Measurements from ENCODE around the gene INSRR.
A peak's percentile ranks its signal among the peaks of the same experiment; 100 is the strongest.

Gene INSRR

GRCh38 chr1:156815307-156815826, 43.5 kb downstream of the INSRR start:
- Histone ChIP-seq H3K36me3 (ENCODE audit: control insufficient read depth in 2 of 2, insufficient read depth in 2 of 2, low read length in 2 of 2) (no peaks in the 10 kb centered on the region), H3K27ac (ENCODE audit: low read depth in 2 of 2, low read length in 2 of 2) (peak overlapping the region; percentile 69 to 84), H3K9ac (ENCODE audit: low read depth in 1 of 2, low read length in 2 of 2) (peak overlapping the region; percentile 15 to 60), H3K9me3 (ENCODE audit: control insufficient read depth in 2 of 2, low read length in 2 of 2) (no peaks in the 10 kb centered on the region), H3K4me3 (ENCODE audit: low read length in 2 of 2) (peak overlapping the region; percentile 24 to 57), H3K27me3 (ENCODE audit: control insufficient read depth in 2 of 2, insufficient read depth in 2 of 2, low read length in 2 of 2) (no peaks in the 10 kb centered on the region), H3K4me1 (ENCODE audit: control insufficient read depth in 2 of 2, insufficient read depth in 2 of 2, low read length in 2 of 2) (peaks cover 16 to 18% of the 10 kb centered on the region in 2 donors)

GRCh38 chr1:156814571-156815260, 44.2 kb downstream of the INSRR start:
- Histone ChIP-seq H3K27me3 (ENCODE audit: control insufficient read depth in 2 of 2, insufficient read depth in 2 of 2, low read length in 2 of 2) (no peaks in the 10 kb centered on the region), H3K27ac (ENCODE audit: low read depth in 2 of 2, low read length in 2 of 2) (peak overlapping the region in 1 of 2 donors; percentile 84), H3K4me1 (ENCODE audit: control insufficient read depth in 2 of 2, insufficient read depth in 2 of 2, low read length in 2 of 2) (peaks cover 16 to 18% of the 10 kb centered on the region in 2 donors), H3K36me3 (ENCODE audit: control insufficient read depth in 2 of 2, insufficient read depth in 2 of 2, low read length in 2 of 2) (no peaks in the 10 kb centered on the region), H3K9ac (ENCODE audit: low read depth in 1 of 2, low read length in 2 of 2) (peak overlapping the region; percentile 56 to 57), H3K4me3 (ENCODE audit: low read length in 2 of 2) (peak overlapping the region in 1 of 2 donors; percentile 74), H3K9me3 (ENCODE audit: control insufficient read depth in 2 of 2, low read length in 2 of 2) (no peaks in the 10 kb centered on the region)

GRCh38 chr1:156813750-156814570, 45.0 kb downstream of the INSRR start:
- Histone ChIP-seq H3K9me3 (ENCODE audit: control insufficient read depth in 2 of 2, low read length in 2 of 2) (no peaks in the 10 kb centered on the region), H3K4me1 (ENCODE audit: control insufficient read depth in 2 of 2, insufficient read depth in 2 of 2, low read length in 2 of 2) (peaks cover 16 to 18% of the 10 kb centered on the region in 2 donors), H3K9ac (ENCODE audit: low read depth in 1 of 2, low read length in 2 of 2) (peak overlapping the region; percentile 56 to 57), H3K27ac (ENCODE audit: low read depth in 2 of 2, low read length in 2 of 2) (peak overlapping the region in 1 of 2 donors; percentile 84), H3K27me3 (ENCODE audit: control insufficient read depth in 2 of 2, insufficient read depth in 2 of 2, low read length in 2 of 2) (no peaks in the 10 kb centered on the region), H3K4me3 (ENCODE audit: low read length in 2 of 2) (peak overlapping the region; percentile 62 to 74), H3K36me3 (ENCODE audit: control insufficient read depth in 2 of 2, insufficient read depth in 2 of 2, low read length in 2 of 2) (no peaks in the 10 kb centered on the region)

- Histone ChIP-seq H3K9me3 (ENCODE audit: control insufficient read depth in 2 of 2, low read length in 2 of 2) (no peaks in the 10 kb centered on the region), H3K27me3 (ENCODE audit: control insufficient read depth in 2 of 2, insufficient read depth in 2 of 2, low read length in 2 of 2) (no peaks in the 10 kb centered on the region), H3K9ac (ENCODE audit: low read depth in 1 of 2, low read length in 2 of 2) (peak overlapping the region; percentile 56 to 57), H3K4me1 (ENCODE audit: control insufficient read depth in 2 of 2, insufficient read depth in 2 of 2, low read length in 2 of 2) (peaks cover 16 to 18% of the 10 kb centered on the region in 2 donors), H3K36me3 (ENCODE audit: control insufficient read depth in 2 of 2, insufficient read depth in 2 of 2, low read length in 2 of 2) (no peaks in the 10 kb centered on the region), H3K27ac (ENCODE audit: low read depth in 2 of 2, low read length in 2 of 2) (no peak overlapping the region), H3K4me3 (ENCODE audit: low read length in 2 of 2) (peak overlapping the region; percentile 62 to 74)
These were observed 45.6 kb downstream of the INSRR start for GRCh38 chr1:156813298-156813697.

- H3K9me3 ChIP-seq (ENCODE audit: control insufficient read depth in 2 of 2, low read length in 2 of 2): no peaks in the 10 kb centered on the region
- H3K4me3 ChIP-seq (ENCODE audit: low read length in 2 of 2): no peak overlapping the region
- no peaks in the 10 kb centered on the region for H3K36me3 ChIP-seq (ENCODE audit: control insufficient read depth in 2 of 2, insufficient read depth in 2 of 2, low read length in 2 of 2)
- H3K27ac ChIP-seq (ENCODE audit: low read depth in 2 of 2, low read length in 2 of 2): no peak overlapping the region
- peaks cover 16 to 18% of the 10 kb centered on the region in 2 donors for H3K4me1 ChIP-seq (ENCODE audit: control insufficient read depth in 2 of 2, insufficient read depth in 2 of 2, low read length in 2 of 2)
- no peaks in the 10 kb centered on the region for H3K27me3 ChIP-seq (ENCODE audit: control insufficient read depth in 2 of 2, insufficient read depth in 2 of 2, low read length in 2 of 2)
- H3K9ac ChIP-seq (ENCODE audit: low read depth in 1 of 2, low read length in 2 of 2): no peak overlapping the region
These were observed 46.5 kb downstream of the INSRR start for GRCh38 chr1:156812293-156812990.

GRCh38 chr1:156811168-156811567, 47.7 kb downstream of the INSRR start:
- Histone ChIP-seq H3K4me1 (ENCODE audit: control insufficient read depth in 2 of 2, insufficient read depth in 2 of 2, low read length in 2 of 2) (peaks cover 14 to 18% of the 10 kb centered on the region in 2 donors), H3K9ac (ENCODE audit: low read depth in 1 of 2, low read length in 2 of 2) (no peak overlapping the region), H3K27me3 (ENCODE audit: control insufficient read depth in 2 of 2, insufficient read depth in 2 of 2, low read length in 2 of 2) (no peaks in the 10 kb centered on the region), H3K4me3 (ENCODE audit: low read length in 2 of 2) (no peak overlapping the region), H3K36me3 (ENCODE audit: control insufficient read depth in 2 of 2, insufficient read depth in 2 of 2, low read length in 2 of 2) (no peaks in the 10 kb centered on the region), H3K9me3 (ENCODE audit: control insufficient read depth in 2 of 2, low read length in 2 of 2) (no peaks in the 10 kb centered on the region), H3K27ac (ENCODE audit: low read depth in 2 of 2, low read length in 2 of 2) (no peak overlapping the region)

GRCh38 chr1:156809711-156810366, 49.1 kb downstream of the INSRR start:
- Histone ChIP-seq H3K27ac (ENCODE audit: low read depth in 2 of 2, low read length in 2 of 2) (no peak overlapping the region), H3K9me3 (ENCODE audit: control insufficient read depth in 2 of 2, low read length in 2 of 2) (no peaks in the 10 kb centered on the region), H3K4me1 (ENCODE audit: control insufficient read depth in 2 of 2, insufficient read depth in 2 of 2, low read length in 2 of 2) (peaks cover 14 to 17% of the 10 kb centered on the region in 2 donors), H3K27me3 (ENCODE audit: control insufficient read depth in 2 of 2, insufficient read depth in 2 of 2, low read length in 2 of 2) (no peaks in the 10 kb centered on the region), H3K9ac (ENCODE audit: low read depth in 1 of 2, low read length in 2 of 2) (no peak overlapping the region), H3K4me3 (ENCODE audit: low read length in 2 of 2) (no peak overlapping the region), H3K36me3 (ENCODE audit: control insufficient read depth in 2 of 2, insufficient read depth in 2 of 2, low read length in 2 of 2) (no peaks in the 10 kb centered on the region)

- Histone ChIP-seq H3K27ac (ENCODE audit: low read depth in 2 of 2, low read length in 2 of 2) (no peak overlapping the region), H3K4me1 (ENCODE audit: control insufficient read depth in 2 of 2, insufficient read depth in 2 of 2, low read length in 2 of 2) (peaks cover 11% of the 10 kb centered on the region in 2 donors), H3K36me3 (ENCODE audit: control insufficient read depth in 2 of 2, insufficient read depth in 2 of 2, low read length in 2 of 2) (no peaks in the 10 kb centered on the region), H3K9me3 (ENCODE audit: control insufficient read depth in 2 of 2, low read length in 2 of 2) (no peaks in the 10 kb centered on the region), H3K9ac (ENCODE audit: low read depth in 1 of 2, low read length in 2 of 2) (no peak overlapping the region), H3K27me3 (ENCODE audit: control insufficient read depth in 2 of 2, insufficient read depth in 2 of 2, low read length in 2 of 2) (no peaks in the 10 kb centered on the region), H3K4me3 (ENCODE audit: low read length in 2 of 2) (no peak overlapping the region)
These were observed 49.6 kb downstream of the INSRR start for GRCh38 chr1:156809281-156809680.

- Histone ChIP-seq H3K9me3 (ENCODE audit: control insufficient read depth in 2 of 2, low read length in 2 of 2) (no peaks in the 10 kb centered on the region), H3K9ac (ENCODE audit: low read depth in 1 of 2, low read length in 2 of 2) (no peak overlapping the region), H3K4me1 (ENCODE audit: control insufficient read depth in 2 of 2, insufficient read depth in 2 of 2, low read length in 2 of 2) (peaks cover 2 to 4% of the 10 kb centered on the region in 2 donors), H3K27ac (ENCODE audit: low read depth in 2 of 2, low read length in 2 of 2) (no peak overlapping the region), H3K27me3 (ENCODE audit: control insufficient read depth in 2 of 2, insufficient read depth in 2 of 2, low read length in 2 of 2) (no peaks in the 10 kb centered on the region), H3K36me3 (ENCODE audit: control insufficient read depth in 2 of 2, insufficient read depth in 2 of 2, low read length in 2 of 2) (no peaks in the 10 kb centered on the region), H3K4me3 (ENCODE audit: low read length in 2 of 2) (no peak overlapping the region)
These were observed 50.5 kb downstream of the INSRR start for GRCh38 chr1:156808186-156809030.

All from mucosa of rectum (tissue), 2 donors.